GM10266 (cell line): ENCODE results near the gene ZFAND2B.
"Not testable (repeated sequence)": the region's sequence is repeated elsewhere in the genome, so short reads cannot be mapped to it uniquely, and the experiment has no call there.

Source experiments
- DNase-seq: peaks from one replicate; pipeline ENCODE4 v3.0.0; 2012; ENCODE audit errors: extremely low spot score
- CTCF ChIP-seq: IDR thresholded peaks from 2 replicates; pipeline ENCODE4 v1.5.1; 2012; ENCODE audit warnings: mild to moderate bottlenecking, low read depth; ENCODE audit not compliant: control insufficient read depth, insufficient read depth; ENCODE audit errors: missing control alignments

ZFAND2B gene

DNA sequence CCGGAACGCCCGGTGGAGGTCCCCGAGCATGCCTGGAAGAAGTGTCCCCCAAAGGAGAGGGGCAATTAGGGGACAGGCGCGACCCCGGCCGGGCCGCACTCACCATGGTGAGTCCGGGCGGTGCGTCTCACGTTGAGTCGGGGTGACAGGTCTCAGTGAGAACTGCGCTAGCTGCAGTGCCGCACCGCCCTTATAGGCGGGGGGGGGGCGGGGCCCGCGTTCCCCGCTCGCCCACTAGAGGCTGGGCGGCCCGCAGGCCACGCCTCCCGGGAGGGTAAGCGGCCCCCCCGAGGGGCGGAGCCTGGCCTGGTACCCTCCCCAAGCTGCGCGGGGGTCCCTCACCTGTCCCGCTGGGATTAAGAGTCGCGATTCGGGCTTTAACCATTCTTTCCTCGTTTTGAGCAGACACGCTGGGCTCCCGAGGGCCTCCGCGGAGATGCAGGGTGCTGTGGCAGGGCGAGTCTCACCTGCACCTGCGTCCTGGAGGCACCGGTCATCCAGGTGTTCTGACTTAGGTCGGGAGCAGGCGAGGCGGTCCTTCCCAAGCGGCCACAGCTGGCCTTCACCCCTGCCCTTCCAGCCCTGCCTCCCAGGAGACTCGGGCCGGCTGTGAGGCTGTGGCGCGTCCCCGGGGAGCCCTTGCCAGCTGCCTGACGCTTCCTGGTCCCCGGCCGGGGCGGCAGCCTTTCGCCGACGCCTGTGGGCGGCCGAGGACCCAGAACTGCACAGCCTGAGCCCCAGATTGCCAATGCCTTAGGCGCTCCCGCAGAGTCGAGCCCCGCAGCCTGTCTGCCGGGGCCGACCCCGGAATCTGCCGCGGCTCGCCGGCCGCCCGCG, 47.4 kb downstream of the ZFAND2B start, which contains the start of gene TUBA4A:
TUBA4A (minus strand) TSS at position 166 of the 837 bp plus-strand sequence; CDS start at position 106, 60 bp downstream.
- peak; percentile 97 for DNase-seq
- TF ChIP-seq CTCF: no peak

- DNase-seq: peak; percentile 45
- no peak for TF ChIP-seq CTCF
Measured at GRCh38 chr2:219254590-219255201, 48.1 kb downstream of the ZFAND2B start.

DNA sequence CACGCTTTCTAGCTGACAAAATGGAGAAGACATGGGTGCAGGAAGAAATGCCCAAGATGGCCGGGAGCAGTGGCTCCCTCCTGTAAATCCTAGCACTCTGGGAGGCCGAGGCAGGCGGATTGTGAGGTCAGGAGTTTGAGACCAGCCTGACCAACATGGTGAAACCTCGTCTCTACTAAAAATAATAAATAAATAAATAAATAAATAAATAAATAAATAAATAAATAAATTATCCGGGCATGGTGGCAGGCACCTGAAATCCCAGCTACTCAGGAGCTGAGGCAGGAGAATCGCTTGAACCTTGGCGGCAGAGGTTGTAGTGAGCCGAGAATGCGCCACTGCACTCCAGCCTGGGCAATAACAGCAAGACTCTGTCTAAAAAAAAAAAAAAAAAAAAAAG, 52.4 kb downstream of the ZFAND2B start:
- not testable (repeated sequence) for DNase-seq
